Keratinocyte (primary cell): ENCODE results near the gene C6orf163. TPM values are rescaled to one million over a fixed set of nuclear protein-coding genes. Genes with fewer than 3 reads are reported as not detected.

Experiments used
- DNase-seq: peaks from one replicate; pipeline ENCODE4 v3.0.0-alpha.2; 2011; ENCODE audit warnings: low read depth, missing footprints, low spot score
- FAIRE-seq: peaks from 2 replicates; lab custom pipeline; 2011; peaks lifted over from hg19 to GRCh38; lab: Jason Lieb, UNC
- H2AFZ ChIP-seq: 2 replicates; pipeline ENCODE4 v1.6.0; 2012; ENCODE audit warnings: low read length, control low read depth, inconsistent platforms; ENCODE audit not compliant: control insufficient read depth
- H3K27ac ChIP-seq: 2 replicates; pipeline ENCODE4 v1.5.1; 2011; ENCODE audit warnings: low read length; ENCODE audit not compliant: control insufficient read depth, insufficient read depth
- H3K27me3 ChIP-seq: 3 replicates; pipeline ENCODE4 v1.6.0; 2011; ENCODE audit warnings: low read length; ENCODE audit not compliant: control insufficient read depth, insufficient read depth; ENCODE audit errors: extremely low read depth
- H3K36me3 ChIP-seq, 2 experiments: 2 replicates in 1 of 2; 3 replicates in 1 of 2; pipeline ENCODE4 v1.5.1; 2011; ENCODE audit warnings: low read length in 2 of 2, mild to moderate bottlenecking in 1 of 2; ENCODE audit not compliant: control insufficient read depth in 2 of 2, insufficient read depth in 2 of 2; ENCODE audit errors: extremely low read depth in 1 of 2
- H3K4me1 ChIP-seq: 3 replicates; pipeline ENCODE4 v1.5.1; 2011; ENCODE audit warnings: low read length; ENCODE audit not compliant: control insufficient read depth, insufficient read depth; ENCODE audit errors: extremely low read depth
- H3K4me2 ChIP-seq: 3 replicates; pipeline ENCODE4 v1.6.0; 2011; ENCODE audit warnings: low read depth, low read length; ENCODE audit not compliant: control insufficient read depth, insufficient read depth; ENCODE audit errors: extremely low read depth
- H3K4me3 ChIP-seq, 3 experiments: fragments of 200-600 bp in 1 of 3; sonication (generic) in 1 of 3; 2 replicates in 2 of 3; 3 replicates in 1 of 3; pipeline ENCODE4 v1.5.1; 2011 to 2016; ENCODE audit warnings: low read length in 3 of 3, mild to moderate bottlenecking in 3 of 3, control low read depth in 2 of 3, inconsistent platforms in 1 of 3, low read depth in 1 of 3, mixed read lengths in 1 of 3, mixed run types in 1 of 3, moderate library complexity in 1 of 3; ENCODE audit not compliant: control insufficient read depth in 2 of 3, insufficient read depth in 2 of 3; ENCODE audit errors: extremely low read depth in 1 of 3
- H3K79me2 ChIP-seq: 2 replicates; pipeline ENCODE4 v1.6.0; 2012; ENCODE audit warnings: low read length; ENCODE audit not compliant: control insufficient read depth, insufficient read depth
- H3K9ac ChIP-seq: 3 replicates; pipeline ENCODE4 v1.6.0; 2011; ENCODE audit warnings: low read length; ENCODE audit not compliant: control insufficient read depth, insufficient read depth; ENCODE audit errors: extremely low read depth
- H3K9me1 ChIP-seq: 3 replicates; pipeline ENCODE4 v1.6.0; 2011; ENCODE audit warnings: low read length; ENCODE audit not compliant: control insufficient read depth, insufficient read depth; ENCODE audit errors: extremely low read depth
- H3K9me3 ChIP-seq: 2 replicates; pipeline ENCODE4 v1.5.1; 2012; ENCODE audit warnings: low read depth, low read length; ENCODE audit not compliant: control insufficient read depth
- H4K20me1 ChIP-seq: 3 replicates; pipeline ENCODE4 v1.6.0; 2011; ENCODE audit warnings: low read length; ENCODE audit not compliant: control insufficient read depth, insufficient read depth; ENCODE audit errors: extremely low read depth
- CTCF ChIP-seq, 3 experiments: IDR thresholded peaks in 1 of 3; conservative IDR thresholded peaks in 1 of 3; optimal IDR thresholded peaks in 1 of 3; 2 replicates in 2 of 3; 3 replicates in 1 of 3; pipeline versions ENCODE3 to v1.5.1; 2011; ENCODE audit warnings: low read length in 3 of 3, mild to moderate bottlenecking in 3 of 3, moderate library complexity in 2 of 3, control low read depth in 1 of 3, inconsistent platforms in 1 of 3; ENCODE audit not compliant: insufficient read depth in 2 of 3; ENCODE audit errors: extremely low read depth in 1 of 3
- EZH2 ChIP-seq: IDR thresholded peaks from one replicate; pipeline ENCODE4 v1.6.1; 2012; ENCODE audit warnings: inconsistent platforms, mild to moderate bottlenecking, low read length, moderate library complexity
- dilution Hi-C: fragments of 300-500 bp; cut with MboI; formaldehyde crosslinking; loops from one replicate; pipeline ENCODE4 v1.7.0; 2020; ENCODE audit warnings: low sequenced_read_pairs; ENCODE audit not compliant: extremely low pct_ligation_motif_present
- polyA plus RNA-seq, 5 experiments: library from polyadenylated mRNA; depleted of rRNA in 3 of 5; stranded (reverse) in 3 of 5; stranded (forward) in 1 of 5; unstranded in 1 of 5; fragments of >200 nt; gene quantifications; 1 replicate in 1 of 5; 2 replicates in 3 of 5; 3 replicates in 1 of 5; pipeline versions ENCODE4 v1.2.1 to v1.2.3, GENCODE V29; 2011 to 2012; ENCODE audit warnings: missing spikeins in 2 of 5, low read depth in 1 of 5, low replicate concordance in 1 of 5

The C6orf163 gene
- polyA plus RNA-seq, 1 donor (not counting 4 experiments of a cell fraction or from before 2014, with no cell fraction given), result 0.83 TPM

- no peaks in the 10 kb centered on the region for H3K9me1 ChIP-seq
- no peak overlapping the region for H3K27ac ChIP-seq
- H3K9ac ChIP-seq, result no peak overlapping the region
- H3K79me2 ChIP-seq, result no peaks in the 10 kb centered on the region
- no peaks in the 10 kb centered on the region for H3K36me3 ChIP-seq
- H3K4me2 ChIP-seq, result no peak overlapping the region
- no peak for DNase-seq
- H3K27me3 ChIP-seq, result no peaks in the 10 kb centered on the region
- no peak overlapping the region for H2AFZ ChIP-seq
- no peak for FAIRE-seq
- TF ChIP-seq CTCF (optimal IDR thresholded peaks at IDR 0.05 in 1 of 3, IDR thresholded peaks at IDR 0.05 in 1 of 3, conservative IDR thresholded peaks at IDR 0.05 in 1 of 3; ENCODE audit: extremely low read depth in 1 of 3, insufficient read depth in 2 of 3, low read length in 3 of 3) (no peak), EZH2 (no peak)
- H3K4me1 ChIP-seq, result no peaks in the 10 kb centered on the region
- no peaks in the 10 kb centered on the region for H4K20me1 ChIP-seq
- dilution Hi-C loops, result no loop called here
- H3K9me3 ChIP-seq, result no peaks in the 10 kb centered on the region
- no peak overlapping the region for H3K4me3 ChIP-seq
These were observed 39.8 kb downstream of the C6orf163 start for GRCh38 chr6:87384449-87384848.

GRCh38 chr6:87391334-87391733 lies 46.7 kb downstream of the C6orf163 start:
- Histone ChIP-seq H3K79me2 (no peaks in the 10 kb centered on the region), H3K36me3 (no peaks in the 10 kb centered on the region), H4K20me1 (no peaks in the 10 kb centered on the region), H3K4me3 (no peak overlapping the region), H3K27ac (no peak overlapping the region), H3K9me3 (no peaks in the 10 kb centered on the region), H3K27me3 (no peaks in the 10 kb centered on the region), H3K9ac (no peak overlapping the region), H3K4me2 (no peak overlapping the region), H2AFZ (no peak overlapping the region), H3K4me1 (no peaks in the 10 kb centered on the region), H3K9me1 (no peaks in the 10 kb centered on the region)
- FAIRE-seq (no peak), DNase-seq (no peak)
- dilution Hi-C loops, result no loop called here
- TF ChIP-seq CTCF (optimal IDR thresholded peaks at IDR 0.05 in 1 of 3, IDR thresholded peaks at IDR 0.05 in 1 of 3, conservative IDR thresholded peaks at IDR 0.05 in 1 of 3; ENCODE audit: extremely low read depth in 1 of 3, insufficient read depth in 2 of 3, low read length in 3 of 3) (peak; percentile 42 to 70 (median 44)), EZH2 (no peak)
